ENCODE data around the gene FBXL17. TPM values are rescaled to one million over a fixed set of nuclear protein-coding genes. Genes with fewer than 3 reads are reported as not detected.

Gene FBXL17
- total RNA-seq, 1 donor from 2014 or later: 11.6 TPM

GRCh38 chr5:108360280-108360679 is 21.6 kb downstream of the FBXL17 start:
- TF ChIP-seq, protein P1, sequence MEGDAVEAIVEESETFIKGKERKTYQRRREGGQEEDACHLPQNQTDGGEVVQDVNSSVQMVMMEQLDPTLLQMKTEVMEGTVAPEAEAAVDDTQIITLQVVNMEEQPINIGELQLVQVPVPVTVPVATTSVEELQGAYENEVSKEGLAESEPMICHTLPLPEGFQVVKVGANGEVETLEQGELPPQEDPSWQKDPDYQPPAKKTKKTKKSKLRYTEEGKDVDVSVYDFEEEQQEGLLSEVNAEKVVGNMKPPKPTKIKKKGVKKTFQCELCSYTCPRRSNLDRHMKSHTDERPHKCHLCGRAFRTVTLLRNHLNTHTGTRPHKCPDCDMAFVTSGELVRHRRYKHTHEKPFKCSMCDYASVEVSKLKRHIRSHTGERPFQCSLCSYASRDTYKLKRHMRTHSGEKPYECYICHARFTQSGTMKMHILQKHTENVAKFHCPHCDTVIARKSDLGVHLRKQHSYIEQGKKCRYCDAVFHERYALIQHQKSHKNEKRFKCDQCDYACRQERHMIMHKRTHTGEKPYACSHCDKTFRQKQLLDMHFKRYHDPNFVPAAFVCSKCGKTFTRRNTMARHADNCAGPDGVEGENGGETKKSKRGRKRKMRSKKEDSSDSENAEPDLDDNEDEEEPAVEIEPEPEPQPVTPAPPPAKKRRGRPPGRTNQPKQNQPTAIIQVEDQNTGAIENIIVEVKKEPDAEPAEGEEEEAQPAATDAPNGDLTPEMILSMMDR (IDR thresholded peaks at IDR 0.05; ENCODE audit: insufficient read depth, low read length, poor library complexity, severe bottlenecking): no peak
- no peaks in the 10 kb centered on the region for H3K27me3 ChIP-seq (ENCODE audit: control insufficient read depth, insufficient read depth, low read length)
- DNase-seq (ENCODE audit: low read depth): no peak
- H3K36me3 ChIP-seq (ENCODE audit: control insufficient read depth, insufficient read depth, low read length): no peaks in the 10 kb centered on the region
- H3K4me3 ChIP-seq (ENCODE audit: low read depth, low read length): no peak overlapping the region

GRCh38 chr5:108356286-108356685 is 25.6 kb downstream of the FBXL17 start:
- Histone ChIP-seq H3K4me3 (ENCODE audit: low read depth, low read length) (no peak overlapping the region), H3K27me3 (ENCODE audit: control insufficient read depth, insufficient read depth, low read length) (no peaks in the 10 kb centered on the region), H3K36me3 (ENCODE audit: control insufficient read depth, insufficient read depth, low read length) (no peaks in the 10 kb centered on the region)
- DNase-seq (ENCODE audit: low read depth): no peak
- TF ChIP-seq, protein P1 (IDR thresholded peaks at IDR 0.05; ENCODE audit: insufficient read depth, low read length, poor library complexity, severe bottlenecking): no peak

DNA sequence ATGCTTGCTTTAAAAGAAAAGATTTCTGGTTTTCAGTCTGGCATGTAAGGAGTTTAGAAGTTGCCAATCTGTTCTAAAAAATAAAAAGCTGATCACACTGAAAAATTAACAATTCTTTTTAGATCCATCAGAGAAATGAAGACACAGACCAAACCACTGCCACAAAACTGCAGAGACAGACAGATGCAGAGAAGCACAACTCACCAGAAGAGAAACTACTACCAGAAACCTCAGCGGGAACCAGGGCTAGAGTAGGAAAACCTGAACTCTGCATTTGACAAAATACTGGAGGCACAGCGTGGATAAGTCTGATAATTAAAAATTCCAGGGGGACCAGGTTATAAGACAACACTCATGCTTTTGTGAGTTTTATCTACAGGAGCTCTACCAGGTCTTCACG is 28.8 kb downstream of the FBXL17 start:
- Histone ChIP-seq H3K36me3 (ENCODE audit: control insufficient read depth, insufficient read depth, low read length) (no peaks in the 10 kb centered on the region), H3K4me3 (ENCODE audit: low read depth, low read length) (no peak overlapping the region), H3K27me3 (ENCODE audit: control insufficient read depth, insufficient read depth, low read length) (no peaks in the 10 kb centered on the region)
- DNase-seq (ENCODE audit: low read depth): no peak
- TF ChIP-seq, protein P1 (IDR thresholded peaks at IDR 0.05; ENCODE audit: insufficient read depth, low read length, poor library complexity, severe bottlenecking): no peak

DNA sequence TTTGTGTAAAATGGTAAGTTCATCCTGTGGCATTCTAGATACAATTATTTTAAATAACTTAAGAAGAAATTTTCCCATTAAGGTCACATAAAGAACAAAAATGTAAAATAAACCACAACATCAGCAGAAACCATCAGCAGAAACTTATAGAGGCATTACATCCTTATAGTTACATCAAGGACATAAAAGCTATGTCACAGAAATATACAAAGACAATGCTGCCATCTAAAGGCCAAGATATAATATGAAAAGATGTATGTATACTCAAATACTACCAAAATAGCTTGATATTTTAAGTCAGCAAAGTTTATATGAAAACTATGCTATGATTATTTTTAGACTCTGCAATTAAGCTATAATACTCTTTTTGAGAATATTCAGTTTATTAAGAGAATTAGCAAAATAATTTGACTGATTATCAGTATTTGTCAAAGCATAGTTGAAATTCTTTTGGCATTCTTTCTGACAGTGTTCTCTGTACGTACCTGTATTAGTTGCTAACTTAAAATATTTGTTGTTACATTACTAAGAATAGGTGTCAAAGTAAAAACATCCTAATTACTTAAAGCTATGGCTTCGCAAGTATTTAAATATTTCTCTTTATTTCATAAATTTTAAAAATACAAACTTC is 36.2 kb downstream of the FBXL17 start:
- Histone ChIP-seq H3K4me3 (ENCODE audit: low read depth, low read length) (no peak overlapping the region), H3K36me3 (ENCODE audit: control insufficient read depth, insufficient read depth, low read length) (no peaks in the 10 kb centered on the region), H3K27me3 (ENCODE audit: control insufficient read depth, insufficient read depth, low read length) (no peaks in the 10 kb centered on the region)
- TF ChIP-seq, protein P1 (IDR thresholded peaks at IDR 0.05; ENCODE audit: insufficient read depth, low read length, poor library complexity, severe bottlenecking): peak; percentile 4
- no peak for DNase-seq (ENCODE audit: low read depth)

GRCh38 chr5:108344103-108344822 is 37.6 kb downstream of the FBXL17 start:
- TF ChIP-seq, protein P1 (IDR thresholded peaks at IDR 0.05; ENCODE audit: insufficient read depth, low read length, poor library complexity, severe bottlenecking): no peak
- no peak overlapping the region for H3K4me3 ChIP-seq (ENCODE audit: low read depth, low read length)
- H3K27me3 ChIP-seq (ENCODE audit: control insufficient read depth, insufficient read depth, low read length): no peaks in the 10 kb centered on the region
- no peaks in the 10 kb centered on the region for H3K36me3 ChIP-seq (ENCODE audit: control insufficient read depth, insufficient read depth, low read length)
- DNase-seq (ENCODE audit: low read depth): no peak

Measured in kidney epithelial cell (primary cell).